HG03045 (cell line): ENCODE measurements around the gene RAD9A.
A peak's percentile ranks its signal among the peaks of the same experiment; 100 is the strongest.

ENCODE experiments used
- ATAC-seq: cut with Tn5 transposase; IDR thresholded peaks from one replicate; pipeline ENCODE4 v1.9.1; 2021; ENCODE audit warnings: mild to moderate bottlenecking, moderate library complexity; ENCODE audit not compliant: unreplicated experiment

Gene RAD9A

GRCh38 chr11:67391304-67392182 lies at the start of gene RAD9A:
RAD9A (plus strand) TSS chr11:67391986; CDS start chr11:67392045, 59 bp downstream.
- peak; percentile 49 for ATAC-seq

GRCh38 chr11:67344264-67344663 lies 47.5 kb upstream of the RAD9A start:
- ATAC-seq: no peak

GRCh38 chr11:67345247-67345919 lies 46.4 kb upstream of the RAD9A start:
- ATAC-seq: no peak

GRCh38 chr11:67345920-67346819 lies 45.6 kb upstream of the RAD9A start:
- no peak for ATAC-seq

GRCh38 chr11:67347964-67348749 lies 43.6 kb upstream of the RAD9A start:
- no peak for ATAC-seq

GRCh38 chr11:67349036-67349435 lies 42.8 kb upstream of the RAD9A start:
- ATAC-seq: no peak

- ATAC-seq: no peak
Observed at GRCh38 chr11:67349457-67349856, 42.3 kb upstream of the RAD9A start.

- ATAC-seq: no peak
Observed at GRCh38 chr11:67349928-67350465, 41.8 kb upstream of the RAD9A start.

GRCh38 chr11:67351275-67352005 lies 40.3 kb upstream of the RAD9A start:
- no peak for ATAC-seq

GRCh38 chr11:67352546-67353316 lies 39.1 kb upstream of the RAD9A start:
- peak; percentile 13 for ATAC-seq

GRCh38 chr11:67353317-67354074 lies 38.3 kb upstream of the RAD9A start, which contains the start of gene POLD4:
POLD4 (minus strand) TSS chr11:67353546; CDS start chr11:67353399, 147 bp downstream.
- ATAC-seq: peak; percentile 86

GRCh38 chr11:67354075-67355022 lies 37.4 kb upstream of the RAD9A start:
- ATAC-seq: no peak

GRCh38 chr11:67355023-67355793 lies 36.6 kb upstream of the RAD9A start:
- ATAC-seq: no peak

GRCh38 chr11:67355794-67356386 lies 35.9 kb upstream of the RAD9A start:
- no peak for ATAC-seq

GRCh38 chr11:67356387-67356863 lies 35.4 kb upstream of the RAD9A start:
- no peak for ATAC-seq
